ENCODE measurements around the gene PDK1. TPM values are rescaled to one million over a fixed set of nuclear protein-coding genes. Genes with fewer than 3 reads are reported as not detected.

The PDK1 gene
- total RNA-seq, 2 donors from 2014 or later: 24.7 to 27.3 TPM

GRCh38 chr2:172606285-172606684, 50.4 kb downstream of the PDK1 start:
- Histone ChIP-seq H3K4me1 (ENCODE audit: control insufficient read depth, insufficient read depth, low read length) (peaks cover 3% of the 10 kb centered on the region), H3K27me3 (ENCODE audit: control insufficient read depth, insufficient read depth, low read length, poor library complexity, severe bottlenecking) (no peaks in the 10 kb centered on the region), H3K4me3 (ENCODE audit: low read length) (no peak overlapping the region), H3K36me3 (ENCODE audit: control insufficient read depth, insufficient read depth, low read length) (peaks cover 4% of the 10 kb centered on the region), H3K27ac (ENCODE audit: low read depth, low read length) (no peak overlapping the region), H3K9me3 (ENCODE audit: control insufficient read depth, low read length) (no peaks in the 10 kb centered on the region), H3K9ac (ENCODE audit: extremely low read depth, low read length, poor library complexity, severe bottlenecking) (no peak overlapping the region)
- no peak overlapping the region for H3K4me3 Mint-ChIP-seq
- no peak overlapping the region for H3K27ac Mint-ChIP-seq
- no peaks in the 10 kb centered on the region for H3K27me3 Mint-ChIP-seq (ENCODE audit: insufficient read depth)
- H3K4me1 Mint-ChIP-seq: peaks cover 3% of the 10 kb centered on the region
- no peak for TF ChIP-seq CTCF (conservative IDR thresholded peaks at IDR 0.05)
- WGBS, 2 experiments (ENCODE audit: insufficient coverage in 1 of 2, insufficient read length in 1 of 2): 94 to 100% methylated on average over 1 of the region's 1 CpG
- no peak for DNase-seq
- peaks cover 3% of the 10 kb centered on the region for H3K36me3 Mint-ChIP-seq (ENCODE audit: low read depth)
- no peaks in the 10 kb centered on the region for H3K9me3 Mint-ChIP-seq

GRCh38 chr2:172607379-172607928, 51.6 kb downstream of the PDK1 start:
- Histone ChIP-seq H3K27ac (ENCODE audit: low read depth, low read length) (no peak overlapping the region), H3K9me3 (ENCODE audit: control insufficient read depth, low read length) (no peaks in the 10 kb centered on the region), H3K36me3 (ENCODE audit: control insufficient read depth, insufficient read depth, low read length) (peaks cover 4% of the 10 kb centered on the region), H3K9ac (ENCODE audit: extremely low read depth, low read length, poor library complexity, severe bottlenecking) (no peak overlapping the region), H3K27me3 (ENCODE audit: control insufficient read depth, insufficient read depth, low read length, poor library complexity, severe bottlenecking) (no peaks in the 10 kb centered on the region), H3K4me3 (ENCODE audit: low read length) (no peak overlapping the region), H3K4me1 (ENCODE audit: control insufficient read depth, insufficient read depth, low read length) (peaks cover 3% of the 10 kb centered on the region)
- no peak overlapping the region for H3K4me3 Mint-ChIP-seq
- H3K9me3 Mint-ChIP-seq: no peaks in the 10 kb centered on the region
- H3K36me3 Mint-ChIP-seq (ENCODE audit: low read depth): peaks cover 3% of the 10 kb centered on the region
- no peaks in the 10 kb centered on the region for H3K27me3 Mint-ChIP-seq (ENCODE audit: insufficient read depth)
- WGBS, 2 experiments (ENCODE audit: insufficient coverage in 1 of 2, insufficient read length in 1 of 2): 93 to 100% methylated on average over 1 to 3 of the region's 3 CpGs
- H3K27ac Mint-ChIP-seq: no peak overlapping the region
- TF ChIP-seq CTCF (conservative IDR thresholded peaks at IDR 0.05): no peak
- no peak for DNase-seq
- no peaks in the 10 kb centered on the region for H3K4me1 Mint-ChIP-seq

- no peaks in the 10 kb centered on the region for H3K4me1 Mint-ChIP-seq
- H3K9me3 ChIP-seq (ENCODE audit: control insufficient read depth, low read length): no peaks in the 10 kb centered on the region
- no peak overlapping the region for H3K27ac Mint-ChIP-seq
- H3K27me3 Mint-ChIP-seq (ENCODE audit: insufficient read depth): no peaks in the 10 kb centered on the region
- no peak overlapping the region for H3K27ac ChIP-seq (ENCODE audit: low read depth, low read length)
- H3K9me3 Mint-ChIP-seq: no peaks in the 10 kb centered on the region
- H3K36me3 Mint-ChIP-seq (ENCODE audit: low read depth): peaks cover 3% of the 10 kb centered on the region
- no peak overlapping the region for H3K4me3 ChIP-seq (ENCODE audit: low read length)
- TF ChIP-seq CTCF (conservative IDR thresholded peaks at IDR 0.05): no peak
- H3K9ac ChIP-seq (ENCODE audit: extremely low read depth, low read length, poor library complexity, severe bottlenecking): no peak overlapping the region
- WGBS, 2 experiments (ENCODE audit: insufficient coverage in 1 of 2, insufficient read length in 1 of 2): 95 to 98% methylated on average over 4 to 5 of the region's 5 CpGs
- H3K36me3 ChIP-seq (ENCODE audit: control insufficient read depth, insufficient read depth, low read length): peaks cover 4% of the 10 kb centered on the region
- H3K4me1 ChIP-seq (ENCODE audit: control insufficient read depth, insufficient read depth, low read length): no peaks in the 10 kb centered on the region
- no peaks in the 10 kb centered on the region for H3K27me3 ChIP-seq (ENCODE audit: control insufficient read depth, insufficient read depth, low read length, poor library complexity, severe bottlenecking)
- DNase-seq: no peak
- H3K4me3 Mint-ChIP-seq: no peak overlapping the region
These were observed 53.6 kb downstream of the PDK1 start for GRCh38 chr2:172609488-172609887.

Data from endodermal cell (in vitro differentiated cells).